SKM-1 treated with dmso at 0.1 percent for 144 hours (cell line): Measurements from ENCODE around the gene MLLT10.

Experiments
- DNase-seq: peaks from one replicate; lab custom pipeline; 2025; ENCODE audit not compliant: unreplicated experiment; lab: John Stamatoyannopoulos, UW

MLLT10 gene

GRCh38 chr10:21516242-21517131, 17.5 kb upstream of the MLLT10 start:
- no peak for DNase-seq

- no peak for DNase-seq
Observed at GRCh38 chr10:21517134-21518031, 16.6 kb upstream of the MLLT10 start.

- DNase-seq: no peak
Observed at GRCh38 chr10:21518149-21518640, 15.8 kb upstream of the MLLT10 start.

GRCh38 chr10:21518641-21519396, 15.2 kb upstream of the MLLT10 start:
- no peak for DNase-seq

GRCh38 chr10:21519397-21519933, 14.6 kb upstream of the MLLT10 start:
- no peak for DNase-seq

- DNase-seq: no peak
Observed at GRCh38 chr10:21519941-21520436, 14.0 kb upstream of the MLLT10 start.

GRCh38 chr10:21520509-21520908, 13.5 kb upstream of the MLLT10 start:
- DNase-seq: no peak

- no peak for DNase-seq
Observed at GRCh38 chr10:21520949-21521348, 13.1 kb upstream of the MLLT10 start.

GRCh38 chr10:21521751-21522533, 12.1 kb upstream of the MLLT10 start:
- no peak for DNase-seq

GRCh38 chr10:21522631-21523406, 11.2 kb upstream of the MLLT10 start:
- no peak for DNase-seq

- DNase-seq: no peak
Observed at GRCh38 chr10:21523557-21524008, 10.4 kb upstream of the MLLT10 start.

GRCh38 chr10:21524131-21524525, 9.9 kb upstream of the MLLT10 start:
- DNase-seq: no peak

- peak; percentile 8 for DNase-seq
Observed at GRCh38 chr10:21524526-21525366, 9.3 kb upstream of the MLLT10 start.

GRCh38 chr10:21525367-21526187, 8.5 kb upstream of the MLLT10 start, which contains the start of gene SKIDA1:
SKIDA1 (minus strand) TSS chr10:21525682; CDS start chr10:21517822, 7,860 bp downstream.
- peak; percentile 16 for DNase-seq

GRCh38 chr10:21526188-21526859, 7.7 kb upstream of the MLLT10 start:
- peak; percentile 10 for DNase-seq

GRCh38 chr10:21526860-21527597, 7.0 kb upstream of the MLLT10 start:
- DNase-seq: peak; percentile 7
